HepG2 (cell line): Measurements from ENCODE around the gene LRPPRC. TPM values are rescaled to one million over a fixed set of nuclear protein-coding genes. Genes with fewer than 3 reads are reported as not detected.

ENCODE experiments used
- HOXA7 ChIP-seq: sonication (generic); formaldehyde crosslinking; IDR thresholded peaks from 2 replicates; pipeline ENCODE4 v1.8.1; 2022; ENCODE audit warnings: mild to moderate bottlenecking, missing genetic modification reagents, moderate library complexity
- JUN ChIP-seq: sonication (generic); formaldehyde crosslinking; IDR thresholded peaks from 2 replicates; pipeline ENCODE4 v1.4.0; 2020; ENCODE audit warnings: mild to moderate bottlenecking, missing genetic modification reagents
- KIAA2018 ChIP-seq: sonication (generic); formaldehyde crosslinking; IDR thresholded peaks from 2 replicates; pipeline ENCODE4 v1.5.0; 2020; ENCODE audit warnings: mild to moderate bottlenecking, missing genetic modification reagents, borderline replicate concordance
- MXD1 ChIP-seq: sonication (generic); formaldehyde crosslinking; IDR thresholded peaks from 2 replicates; pipeline ENCODE4 v1.4.0; 2020; ENCODE audit warnings: mild to moderate bottlenecking, missing genetic modification reagents
- PRDM4 ChIP-seq: sonication (generic); formaldehyde crosslinking; IDR thresholded peaks from 2 replicates; pipeline ENCODE4 v1.9.0; 2021; ENCODE audit warnings: missing genetic modification reagents, borderline replicate concordance
- REXO4 ChIP-seq: sonication (generic); formaldehyde crosslinking; IDR thresholded peaks from 2 replicates; pipeline ENCODE4 v1.8.0; 2022; ENCODE audit warnings: missing genetic modification reagents, mild to moderate bottlenecking, borderline replicate concordance
- ZNF101 ChIP-seq: sonication (generic); formaldehyde crosslinking; IDR thresholded peaks from 2 replicates; pipeline ENCODE4 v1.4.0; 2020; ENCODE audit warnings: mild to moderate bottlenecking, low read depth, missing genetic modification reagents, borderline replicate concordance
- ZNF225 ChIP-seq: sonication (generic); formaldehyde crosslinking; IDR thresholded peaks from 2 replicates; pipeline ENCODE4 v1.4.0; 2020; ENCODE audit warnings: mild to moderate bottlenecking, missing genetic modification reagents
- ZNF503 ChIP-seq: sonication (generic); formaldehyde crosslinking; IDR thresholded peaks from 2 replicates; pipeline ENCODE4 v1.4.0; 2020; ENCODE audit warnings: missing genetic modification reagents
- ZNF549 ChIP-seq: sonication (generic); formaldehyde crosslinking; IDR thresholded peaks from 2 replicates; pipeline ENCODE4 v1.5.0; 2020; ENCODE audit warnings: missing genetic modification reagents
- ZNF670 ChIP-seq: sonication (generic); formaldehyde crosslinking; IDR thresholded peaks from 2 replicates; pipeline ENCODE4 v1.8.0; 2022; ENCODE audit warnings: mild to moderate bottlenecking, missing genetic modification reagents, borderline replicate concordance
- ZNF672 ChIP-seq: sonication (generic); formaldehyde crosslinking; IDR thresholded peaks from 2 replicates; pipeline ENCODE4 v1.8.1; 2022; ENCODE audit warnings: missing genetic modification reagents
- polyA plus RNA-seq, 8 experiments: library from polyadenylated mRNA; depleted of rRNA in 3 of 8; stranded (reverse) in 7 of 8; unstranded in 1 of 8; fragments of >200 nt; fragmentation: Illumina TruSeq in 4 of 8; extraction: Trizol in 4 of 8; gene quantifications; 2 replicates each; pipeline versions ENCODE4 v1.2.1 to v1.2.3, GENCODE V29; 2011 to 2016; ENCODE audit warnings: low read depth in 4 of 8, missing spikeins in 1 of 8, mixed read lengths in 1 of 8; ENCODE audit not compliant: insufficient read depth in 1 of 8
- total RNA-seq, 5 experiments: library from RNA; depleted of rRNA; stranded (reverse); fragments of >200 nt; fragmentation: Illumina TruSeq; extraction: Trizol; gene quantifications; 2 replicates each; pipeline ENCODE4 v1.2.3, GENCODE V29; 2016; ENCODE audit warnings: low read depth in 1 of 5
- TF ChIP-seq, protein P1 (sequence below): IDR thresholded peaks from 2 replicates; pipeline ENCODE4 v1.6.1; 2018; ENCODE audit warnings: missing genetic modification reagents, mild to moderate bottlenecking, missing compliant biosample characterization

Gene LRPPRC
- total and polyA plus RNA-seq, 2 of the 13 experiments (the other 11 are each of a cell fraction or from before 2014, with no cell fraction given) = 117 to 167 TPM

GRCh38 chr2:43877782-43878464, 117.9 kb downstream of the LRPPRC start (continued):
- TF ChIP-seq PRDM4 (no peak), MXD1 (CRISPR knock-in tag) (no peak), REXO4 (no peak), ZNF503 (no peak), JUN (no peak), HOXA7 (CRISPR knock-in tag) (no peak), ZNF225 (CRISPR knock-in tag) (no peak), ZNF101 (CRISPR knock-in tag) (no peak), ZNF549 (CRISPR knock-in tag) (no peak), ZNF672 (CRISPR knock-in tag) (no peak), KIAA2018 (CRISPR knock-in tag) (no peak), ZNF670 (CRISPR knock-in tag) (no peak)
- TF ChIP-seq, protein P1, sequence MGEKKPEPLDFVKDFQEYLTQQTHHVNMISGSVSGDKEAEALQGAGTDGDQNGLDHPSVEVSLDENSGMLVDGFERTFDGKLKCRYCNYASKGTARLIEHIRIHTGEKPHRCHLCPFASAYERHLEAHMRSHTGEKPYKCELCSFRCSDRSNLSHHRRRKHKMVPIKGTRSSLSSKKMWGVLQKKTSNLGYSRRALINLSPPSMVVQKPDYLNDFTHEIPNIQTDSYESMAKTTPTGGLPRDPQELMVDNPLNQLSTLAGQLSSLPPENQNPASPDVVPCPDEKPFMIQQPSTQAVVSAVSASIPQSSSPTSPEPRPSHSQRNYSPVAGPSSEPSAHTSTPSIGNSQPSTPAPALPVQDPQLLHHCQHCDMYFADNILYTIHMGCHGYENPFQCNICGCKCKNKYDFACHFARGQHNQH = no peak; the same call in 1 of the 2 replicates
